ENCODE results near the gene RPS15. TPM values are rescaled to one million over a fixed set of nuclear protein-coding genes. Genes with fewer than 3 reads are reported as not detected.

The RPS15 gene
- total RNA-seq, 4 donors from 2014 or later, result 1,297 to 2,978 (median 2,171) TPM

DNA sequence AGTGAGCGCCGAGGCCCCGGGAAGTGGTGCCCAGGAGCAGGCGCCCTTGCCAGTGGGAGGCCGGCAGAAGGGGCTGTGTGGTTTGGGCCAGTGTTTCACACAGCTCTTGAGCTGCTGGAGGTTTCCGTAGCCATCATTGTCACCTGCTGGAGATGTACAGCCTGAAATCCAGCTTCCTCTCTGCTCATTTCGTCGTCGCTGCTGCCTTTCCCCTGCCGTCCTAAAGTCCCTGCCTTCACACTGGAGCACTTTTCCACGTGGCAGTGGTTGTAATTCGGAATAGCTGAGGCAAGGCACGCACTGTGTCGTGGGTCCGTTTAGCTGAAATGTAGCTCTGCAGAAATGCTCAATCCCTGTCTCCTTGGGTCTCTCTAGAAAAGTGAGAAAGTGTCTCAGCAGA, 17.6 kb upstream of the RPS15 start:
- WGBS, result 89% methylated on average over 15 of the region's 15 CpGs
- Histone ChIP-seq H3K27me3 (no peaks in the 10 kb centered on the region), H3K36me3 (peaks cover 31 to 91% (median 78%) of the 10 kb centered on the region in 4 donors), H3K9me3 (no peaks in the 10 kb centered on the region), H3K4me3 (no peak overlapping the region), H3K27ac (replicated peaks in 1 of 4) (no peak overlapping the region), H3K4me1 (peaks cover 34 to 37% (median 36%) of the 10 kb centered on the region in 4 donors)
- TF ChIP-seq POLR2AphosphoS5 (IDR thresholded peaks at IDR 0.05) (no peak), EP300 (IDR thresholded peaks at IDR 0.05) (no peak), POLR2A (IDR thresholded peaks at IDR 0.05; ENCODE audit: low read depth) (no peak)
- TF ChIP-seq, protein P1, sequence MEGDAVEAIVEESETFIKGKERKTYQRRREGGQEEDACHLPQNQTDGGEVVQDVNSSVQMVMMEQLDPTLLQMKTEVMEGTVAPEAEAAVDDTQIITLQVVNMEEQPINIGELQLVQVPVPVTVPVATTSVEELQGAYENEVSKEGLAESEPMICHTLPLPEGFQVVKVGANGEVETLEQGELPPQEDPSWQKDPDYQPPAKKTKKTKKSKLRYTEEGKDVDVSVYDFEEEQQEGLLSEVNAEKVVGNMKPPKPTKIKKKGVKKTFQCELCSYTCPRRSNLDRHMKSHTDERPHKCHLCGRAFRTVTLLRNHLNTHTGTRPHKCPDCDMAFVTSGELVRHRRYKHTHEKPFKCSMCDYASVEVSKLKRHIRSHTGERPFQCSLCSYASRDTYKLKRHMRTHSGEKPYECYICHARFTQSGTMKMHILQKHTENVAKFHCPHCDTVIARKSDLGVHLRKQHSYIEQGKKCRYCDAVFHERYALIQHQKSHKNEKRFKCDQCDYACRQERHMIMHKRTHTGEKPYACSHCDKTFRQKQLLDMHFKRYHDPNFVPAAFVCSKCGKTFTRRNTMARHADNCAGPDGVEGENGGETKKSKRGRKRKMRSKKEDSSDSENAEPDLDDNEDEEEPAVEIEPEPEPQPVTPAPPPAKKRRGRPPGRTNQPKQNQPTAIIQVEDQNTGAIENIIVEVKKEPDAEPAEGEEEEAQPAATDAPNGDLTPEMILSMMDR (IDR thresholded peaks at IDR 0.05), result no peak
- intact Hi-C loops (cut with DNase I), result no loop called here
- DNase-seq (ENCODE audit: extremely low spot score), result no peak

DNA sequence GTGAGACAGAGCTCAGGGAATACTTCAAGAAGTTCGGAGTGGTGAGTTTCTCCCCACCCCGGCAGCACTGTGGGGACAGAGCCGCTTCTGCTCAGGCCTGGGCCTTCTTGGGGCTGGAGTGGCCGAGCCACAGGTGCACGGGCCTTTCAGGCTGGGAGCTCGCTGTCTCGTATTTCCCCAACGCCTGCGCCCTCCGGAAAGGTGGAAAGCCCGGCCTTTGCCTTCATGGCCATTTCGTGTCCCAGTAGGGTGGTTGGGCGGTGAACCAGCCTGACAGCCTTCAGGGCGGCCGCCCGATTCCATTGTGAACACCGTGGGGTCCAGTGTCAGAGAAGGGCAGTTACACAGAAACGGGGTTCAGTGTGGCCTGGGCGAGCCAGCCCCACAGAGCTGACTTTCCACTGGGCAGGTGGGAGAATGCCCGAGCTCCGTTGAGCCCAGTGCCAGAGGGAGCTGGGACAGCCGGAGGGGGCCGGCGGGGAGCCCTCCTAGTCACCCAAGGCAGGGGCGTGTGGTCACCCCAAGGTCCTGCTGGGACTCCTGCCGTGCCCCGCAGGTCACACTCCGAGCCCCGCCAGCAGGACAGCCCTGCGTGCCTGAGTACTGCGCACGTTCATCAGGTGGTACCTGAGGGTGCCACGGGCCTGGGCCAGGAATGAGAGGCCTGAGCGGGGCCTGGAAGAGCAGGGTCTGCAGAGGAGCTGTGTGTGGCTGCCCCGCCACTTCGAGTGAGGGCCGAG, 16.8 kb upstream of the RPS15 start:
- H3K4me1 ChIP-seq, result peaks cover 26 to 29% (median 28%) of the 10 kb centered on the region in 4 donors
- no peaks in the 10 kb centered on the region for H3K27me3 ChIP-seq
- H3K36me3 ChIP-seq, result peaks cover 38 to 99% (median 86%) of the 10 kb centered on the region in 4 donors
- TF ChIP-seq POLR2A (IDR thresholded peaks at IDR 0.05; ENCODE audit: low read depth), result no peak
- TF ChIP-seq, protein P1 (IDR thresholded peaks at IDR 0.05), result no peak
- no peak for TF ChIP-seq POLR2AphosphoS5 (IDR thresholded peaks at IDR 0.05)
- TF ChIP-seq EP300 (IDR thresholded peaks at IDR 0.05), result no peak
- intact Hi-C loops (cut with DNase I), result no loop called here
- 95% methylated on average over 12 of the region's 37 CpGs for WGBS
- H3K4me3 ChIP-seq, result no peak overlapping the region
- H3K9me3 ChIP-seq, result no peaks in the 10 kb centered on the region
- H3K27ac ChIP-seq (replicated peaks in 1 of 4), result no peak overlapping the region
- DNase-seq (ENCODE audit: extremely low spot score), result no peak

DNA sequence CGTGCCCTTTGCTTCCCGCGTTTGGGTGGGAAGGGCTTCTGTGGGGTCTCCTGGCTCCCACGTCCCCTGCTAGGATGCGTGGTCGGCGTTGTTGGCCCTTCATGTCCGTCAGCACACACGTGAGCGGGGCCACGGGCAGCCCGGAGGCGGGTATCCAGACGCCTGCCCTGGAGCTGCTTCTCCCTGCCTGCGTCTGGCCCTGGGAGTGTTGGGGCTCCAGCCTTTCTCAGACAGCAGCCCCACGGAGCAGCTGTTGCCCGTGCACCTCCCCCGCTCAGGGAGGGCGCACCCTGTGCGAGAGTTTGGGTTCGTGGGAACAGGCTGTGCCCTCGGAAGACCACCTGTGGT, 16.3 kb upstream of the RPS15 start:
- Histone ChIP-seq H3K36me3 (peaks cover 38 to 100% (median 91%) of the 10 kb centered on the region in 4 donors), H3K27me3 (no peaks in the 10 kb centered on the region), H3K4me1 (peaks cover 21 to 24% (median 22%) of the 10 kb centered on the region in 4 donors), H3K27ac (replicated peaks in 1 of 4) (no peak overlapping the region), H3K4me3 (no peak overlapping the region), H3K9me3 (no peaks in the 10 kb centered on the region)
- TF ChIP-seq, protein P1 (IDR thresholded peaks at IDR 0.05), result no peak
- TF ChIP-seq POLR2AphosphoS5 (IDR thresholded peaks at IDR 0.05) (no peak), EP300 (IDR thresholded peaks at IDR 0.05) (no peak), POLR2A (IDR thresholded peaks at IDR 0.05; ENCODE audit: low read depth) (no peak)
- intact Hi-C loops (cut with DNase I), result no loop called here
- DNase-seq (ENCODE audit: extremely low spot score), result no peak
- 85% methylated on average over 12 of the region's 22 CpGs for WGBS

DNA sequence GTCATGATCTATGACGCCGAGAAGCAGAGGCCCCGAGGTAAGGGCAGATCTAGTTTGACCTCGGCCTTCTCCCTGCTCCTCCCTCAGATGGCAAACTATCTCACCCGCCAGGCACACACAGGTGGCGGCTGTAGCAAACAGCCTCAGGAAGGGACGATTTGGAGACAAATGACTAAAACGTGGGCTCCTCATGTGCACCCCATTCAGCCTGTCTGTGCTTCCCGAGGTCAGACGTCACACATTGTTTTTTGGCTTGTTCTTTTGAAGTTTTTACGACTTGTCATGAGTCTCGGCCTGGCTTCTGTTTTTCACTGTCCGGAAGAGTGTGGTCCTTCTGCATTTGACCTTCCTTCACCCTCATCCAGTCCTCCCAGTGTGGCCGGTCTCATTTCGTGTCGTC, 15.8 kb upstream of the RPS15 start:
- DNase-seq (ENCODE audit: extremely low spot score), result no peak
- Histone ChIP-seq H3K36me3 (peaks cover 38 to 100% (median 94%) of the 10 kb centered on the region in 4 donors), H3K27me3 (no peaks in the 10 kb centered on the region), H3K9me3 (no peaks in the 10 kb centered on the region), H3K27ac (replicated peaks in 1 of 4) (no peak overlapping the region), H3K4me3 (no peak overlapping the region), H3K4me1 (peaks cover 16 to 20% (median 18%) of the 10 kb centered on the region in 4 donors)
- intact Hi-C loops (cut with DNase I), result no loop called here
- WGBS, result 78% methylated on average over 12 of the region's 16 CpGs
- TF ChIP-seq POLR2AphosphoS5 (IDR thresholded peaks at IDR 0.05), result no peak
- no peak for TF ChIP-seq EP300 (IDR thresholded peaks at IDR 0.05)
- TF ChIP-seq, protein P1 (IDR thresholded peaks at IDR 0.05), result no peak
- TF ChIP-seq POLR2A (IDR thresholded peaks at IDR 0.05; ENCODE audit: low read depth), result no peak

Data from esophagus muscularis mucosa (tissue), 4 donors.